HepG2 (cell line): ENCODE data around the gene GADD45G. TPM values are rescaled to one million over a fixed set of nuclear protein-coding genes. Genes with fewer than 3 reads are reported as not detected.

Experiments used
- ATAC-seq: fragments of 200-7000 bp; cut with Tn5 transposase; 3 replicates; pipeline ENCODE4 v1.9.1; 2020; ENCODE audit warnings: mild to moderate bottlenecking, moderate library complexity
- BruUV-seq: library from RNA; stranded (reverse); fragments of 400-500 nt; replicated peaks from 2 replicates; lab custom pipeline; 2021; lab: Mats Ljungman, UMichigan
- CTCF ChIA-PET: fragments of 300-600 bp; formaldehyde crosslinking; extraction: SDS; loops from one replicate; lab custom pipeline; 2021; ENCODE audit warnings: low total read pairs, inconsistent platforms, low intra/inter-chr PET ratio; lab: Yijun Ruan, JAX
- POLR2A ChIA-PET: fragments of 350-600 bp; sonication (Branson Sonifier 250); formaldehyde crosslinking; loops from one replicate; lab custom pipeline; 2020; ENCODE audit warnings: antibody characterized with exemption, inconsistent platforms; lab: Yijun Ruan, JAX
- DNase-seq: peaks from one replicate; pipeline ENCODE4 v3.0.0-alpha.2; 2015; ENCODE audit warnings: low spot score
- FAIRE-seq: peaks from 3 replicates; lab custom pipeline; 2011; peaks lifted over from hg19 to GRCh38; lab: Jason Lieb, UNC
- H2AFZ ChIP-seq: one replicate; pipeline ENCODE4 v1.6.1; 2011; ENCODE audit warnings: low read length, inconsistent platforms
- H3K27ac ChIP-seq: fragments of 300-600 bp; 3 replicates; pipeline ENCODE4 v1.8.0; 2011; ENCODE audit warnings: mixed run types, mild to moderate bottlenecking, mixed read lengths, low read length, inconsistent platforms; ENCODE audit not compliant: insufficient read depth; ENCODE audit errors: extremely low read length
- H3K27me3 ChIP-seq, 2 experiments: fragments of 200-600 bp in 1 of 2; 2 replicates in 1 of 2; 3 replicates in 1 of 2; pipeline versions ENCODE4 v1.6.0 to v1.8.0; 2011; ENCODE audit warnings: low read length in 2 of 2, mild to moderate bottlenecking in 2 of 2, moderate library complexity in 2 of 2, inconsistent platforms in 1 of 2; ENCODE audit not compliant: insufficient read depth in 2 of 2, control insufficient read depth in 1 of 2
- H3K36me3 ChIP-seq, 2 experiments: fragments of 200-600 bp in 1 of 2; replicated peaks in 1 of 2; 2 replicates in 1 of 2; 3 replicates in 1 of 2; pipeline versions ENCODE4 v1.5.1 to v1.8.0; 2011; ENCODE audit warnings: low read length in 2 of 2, inconsistent platforms in 1 of 2; ENCODE audit not compliant: insufficient read depth in 2 of 2, control insufficient read depth in 1 of 2
- H3K4me1 ChIP-seq: 2 replicates; pipeline ENCODE4 v1.5.1; 2012; ENCODE audit warnings: low read length, inconsistent platforms; ENCODE audit not compliant: insufficient read depth
- H3K4me2 ChIP-seq: 2 replicates; pipeline ENCODE4 v1.6.0; 2011; ENCODE audit warnings: low read depth, low read length, inconsistent platforms
- H3K4me3 ChIP-seq, 3 experiments: fragments of 200-600 bp in 1 of 3; sonication (generic), shearing (Covaris generic) in 1 of 3; replicated peaks in 1 of 3; 2 replicates each; pipeline ENCODE4 v1.5.1; 2011 to 2016; ENCODE audit warnings: low read length in 3 of 3, inconsistent platforms in 2 of 3, low read depth in 2 of 3, mild to moderate bottlenecking in 2 of 3, control low read depth in 1 of 3, mixed read lengths in 1 of 3; ENCODE audit not compliant: insufficient read depth in 1 of 3
- H3K79me2 ChIP-seq: one replicate; pipeline ENCODE4 v1.6.1; 2011; ENCODE audit warnings: low read length, inconsistent platforms; ENCODE audit not compliant: insufficient read depth
- H3K9ac ChIP-seq: 2 replicates; pipeline ENCODE4 v1.6.0; 2011; ENCODE audit warnings: mild to moderate bottlenecking, low read depth, low read length, inconsistent platforms; ENCODE audit not compliant: insufficient read depth
- H3K9me3 ChIP-seq: 2 replicates; pipeline ENCODE4 v1.5.1; 2012; ENCODE audit warnings: mild to moderate bottlenecking, low read length
- H4K20me1 ChIP-seq: 2 replicates; pipeline ENCODE4 v1.6.0; 2011; ENCODE audit warnings: inconsistent platforms, mild to moderate bottlenecking, low read length, moderate library complexity; ENCODE audit not compliant: insufficient read depth
- DPF2 ChIP-seq: sonication (generic); formaldehyde crosslinking; IDR thresholded peaks from 2 replicates; pipeline ENCODE4 v1.4.0; 2020; ENCODE audit warnings: mild to moderate bottlenecking, low read depth, missing genetic modification reagents, borderline replicate concordance
- HMGA1 ChIP-seq: sonication (generic); formaldehyde crosslinking; conservative IDR thresholded peaks from 2 replicates; pipeline ENCODE4 v1.4.0; 2020; ENCODE audit warnings: missing genetic modification reagents
- HNRNPLL ChIP-seq: fragments of 200-400 bp; formaldehyde crosslinking; IDR thresholded peaks from 2 replicates; pipeline ENCODE4 v1.6.1; 2017; ENCODE audit warnings: mild to moderate bottlenecking, low read depth, low read length; ENCODE audit not compliant: poor library complexity, severe bottlenecking
- HOXA7 ChIP-seq: sonication (generic); formaldehyde crosslinking; IDR thresholded peaks from 2 replicates; pipeline ENCODE4 v1.8.1; 2022; ENCODE audit warnings: mild to moderate bottlenecking, missing genetic modification reagents, moderate library complexity
- HOXA9 ChIP-seq: sonication (generic); formaldehyde crosslinking; IDR thresholded peaks from 2 replicates; pipeline ENCODE4 v1.8.1; 2022; ENCODE audit warnings: missing genetic modification reagents, mild to moderate bottlenecking, moderate library complexity, borderline replicate concordance
- JUNB ChIP-seq: sonication (generic); formaldehyde crosslinking; IDR thresholded peaks from 2 replicates; pipeline ENCODE4 v1.8.0; 2022; ENCODE audit warnings: missing genetic modification reagents, mild to moderate bottlenecking, borderline replicate concordance
- MBNL3 ChIP-seq: fragments of 250-450 bp; sonication (Bioruptor Pico); conservative IDR thresholded peaks from 2 replicates; pipeline ENCODE4 v1.8.0; 2022; ENCODE audit warnings: mild to moderate bottlenecking, inconsistent platforms
- PLRG1 ChIP-seq: fragments of 450-650 bp; conservative IDR thresholded peaks from 2 replicates; pipeline ENCODE4 v1.6.1; 2016
- POLR2AphosphoS5 ChIP-seq: IDR thresholded peaks from 2 replicates; pipeline ENCODE4 v1.6.1; 2012; ENCODE audit warnings: low read depth, low read length
- RAD51 ChIP-seq: fragments of 450-650 bp; IDR thresholded peaks from 2 replicates; pipeline ENCODE4 v1.6.1; 2016; ENCODE audit warnings: borderline replicate concordance
- RBAK ChIP-seq: sonication (generic); formaldehyde crosslinking; IDR thresholded peaks from 2 replicates; pipeline ENCODE4 v1.5.1; 2020; ENCODE audit warnings: mild to moderate bottlenecking, missing genetic modification reagents
- SMC3 ChIP-seq: IDR thresholded peaks from 2 replicates; pipeline ENCODE4 v1.6.1; 2011; ENCODE audit warnings: low read length, improper control_type of control experiment
- ZNF207 ChIP-seq: fragments of 450-650 bp; IDR thresholded peaks from 2 replicates; pipeline ENCODE4 v1.6.1; 2016; ENCODE audit warnings: antibody characterized with exemption, borderline replicate concordance
- ZNF24 ChIP-seq: fragments of 450-650 bp; IDR thresholded peaks from 2 replicates; pipeline ENCODE4 v1.6.1; 2017; ENCODE audit warnings: antibody characterized with exemption, mild to moderate bottlenecking
- ZNF276 ChIP-seq: sonication (generic); formaldehyde crosslinking; IDR thresholded peaks from 2 replicates; pipeline ENCODE4 v1.4.0; 2020; ENCODE audit warnings: mild to moderate bottlenecking, low read depth, missing genetic modification reagents
- ZNF383 ChIP-seq: sonication (generic); formaldehyde crosslinking; IDR thresholded peaks from 2 replicates; pipeline ENCODE4 v1.4.0; 2020; ENCODE audit warnings: missing genetic modification reagents, mild to moderate bottlenecking, borderline replicate concordance
- ZNF720 ChIP-seq: sonication (generic); formaldehyde crosslinking; IDR thresholded peaks from 2 replicates; pipeline ENCODE4 v1.4.0; 2020; ENCODE audit warnings: missing genetic modification reagents
- WGBS: methylation state at CpG from one replicate; pipeline ENCODE4 v1.1.6; 2017; ENCODE audit warnings: low lambda C conversion rate; 5-methylcytosine and 5-hydroxymethylcytosine counted together
- in situ Hi-C: cut with HindIII; loops from 2 replicates; pipeline ENCODE4 v1.10.0; 2017; ENCODE audit warnings: low pct_unique_long_range_greater_than_20kb; ENCODE audit not compliant: extremely low pct_ligation_motif_present
- intact Hi-C: fragments of 100-400 bp; cut with micrococcal nuclease; formaldehyde crosslinking; loops from one replicate; pipeline ENCODE4 v1.10.0; 2022; ENCODE audit not compliant: unreplicated experiment
- polyA plus RNA-seq, 8 experiments: library from polyadenylated mRNA; depleted of rRNA in 3 of 8; stranded (reverse) in 7 of 8; unstranded in 1 of 8; fragments of >200 nt; fragmentation: Illumina TruSeq in 4 of 8; extraction: Trizol in 4 of 8; gene quantifications; 2 replicates each; pipeline versions ENCODE4 v1.2.1 to v1.2.3, GENCODE V29; 2011 to 2016; ENCODE audit warnings: low read depth in 4 of 8, missing spikeins in 1 of 8, mixed read lengths in 1 of 8; ENCODE audit not compliant: insufficient read depth in 1 of 8
- total RNA-seq, 5 experiments: library from RNA; depleted of rRNA; stranded (reverse); fragments of >200 nt; fragmentation: Illumina TruSeq; extraction: Trizol; gene quantifications; 2 replicates each; pipeline ENCODE4 v1.2.3, GENCODE V29; 2016; ENCODE audit warnings: low read depth in 1 of 5

The GADD45G gene
- total and polyA plus RNA-seq, 2 of the 13 experiments (the other 11 are each of a cell fraction or from before 2014, with no cell fraction given): not detected

GRCh38 chr9:89619424-89620138, 14.8 kb downstream of the GADD45G start:
- ATAC-seq: no peak
- ChIA-PET POLR2A (no interaction called here), CTCF (no interaction called here)
- no peak for FAIRE-seq
- intact Hi-C loops: no loop called here
- no peak overlapping the region for H3K9ac ChIP-seq
- DNase-seq: no peak
- H3K4me3 ChIP-seq: no peak overlapping the region
- H3K4me2 ChIP-seq: no peak overlapping the region
- peaks cover 0 to 28% of the 10 kb centered on the region in 2 experiments; a peak in 2 of 5 replicates for H3K27me3 ChIP-seq
- no peaks in the 10 kb centered on the region for H3K36me3 ChIP-seq
- no peaks in the 10 kb centered on the region for H3K9me3 ChIP-seq
- TF ChIP-seq HOXA7 (CRISPR knock-in tag): no peak
- no peak for TF ChIP-seq RAD51
- TF ChIP-seq PLRG1: no peak
- TF ChIP-seq DPF2 (CRISPR knock-in tag): no peak
- no peak for TF ChIP-seq ZNF24
- TF ChIP-seq ZNF207: no peak
- TF ChIP-seq ZNF720 (CRISPR knock-in tag): no peak
- no peak overlapping the region for H2AFZ ChIP-seq
- H3K79me2 ChIP-seq: no peaks in the 10 kb centered on the region
- WGBS: 0% methylated on average over 2 of the region's 3 CpGs
- no peak overlapping the region for H3K27ac ChIP-seq
- no TSS peak for BruUV-seq
- H4K20me1 ChIP-seq: no peaks in the 10 kb centered on the region
- in situ Hi-C loops: no loop called here
- H3K4me1 ChIP-seq: no peaks in the 10 kb centered on the region

GRCh38 chr9:89621031-89621430, 16.2 kb downstream of the GADD45G start:
- no peaks in the 10 kb centered on the region for H3K79me2 ChIP-seq
- no TSS peak for BruUV-seq
- WGBS: 10% methylated on average over 4 of the region's 6 CpGs
- H3K4me2 ChIP-seq: no peak overlapping the region
- H3K9ac ChIP-seq: no peak overlapping the region
- H3K27ac ChIP-seq: no peak overlapping the region
- no peak for ATAC-seq
- intact Hi-C loops: no loop called here
- no peak overlapping the region for H3K4me3 ChIP-seq
- POLR2A ChIA-PET: no interaction called here
- H3K27me3 ChIP-seq: peaks cover 0 to 31% of the 10 kb centered on the region in 2 experiments; a peak in 2 of 5 replicates
- no peak overlapping the region for H2AFZ ChIP-seq
- in situ Hi-C loops: no loop called here
- H3K4me1 ChIP-seq: peaks cover 10% of the 10 kb centered on the region
- FAIRE-seq: no peak
- no peaks in the 10 kb centered on the region for H3K36me3 ChIP-seq
- H3K9me3 ChIP-seq: no peaks in the 10 kb centered on the region
- CTCF ChIA-PET: no interaction called here
- DNase-seq: no peak
- H4K20me1 ChIP-seq: no peaks in the 10 kb centered on the region
- no peak for TF ChIP-seq POLR2AphosphoS5
- no peak for TF ChIP-seq RBAK (CRISPR knock-in tag)
- no peak for TF ChIP-seq HMGA1 (CRISPR knock-in tag)
- no peak for TF ChIP-seq JUNB (CRISPR knock-in tag)
- TF ChIP-seq HNRNPLL: no peak
- no peak for TF ChIP-seq ZNF276
- no peak for TF ChIP-seq ZNF383
- TF ChIP-seq SMC3: no peak
- no peak for TF ChIP-seq MBNL3 (CRISPR knock-in tag)
- TF ChIP-seq HOXA9 (CRISPR knock-in tag): no peak
